Endothelial cell of umbilical vein (primary cell): ENCODE measurements around the gene BOLL. TPM values are rescaled to one million over a fixed set of nuclear protein-coding genes. Genes with fewer than 3 reads are reported as not detected.
"Not testable (repeated sequence)": the region's sequence is repeated elsewhere in the genome, so short reads cannot be mapped to it uniquely, and the experiment has no call there.

Source experiments
- BruUV-seq: library from RNA; stranded (reverse); fragments of 400-500 nt; replicated peaks from 2 replicates; lab custom pipeline; 2021; lab: Mats Ljungman, UMichigan
- CTCF ChIA-PET: fragments of 300-600, 350-600 bp; sonication (Branson Sonifier 250); formaldehyde crosslinking; loops from one replicate; lab custom pipeline; 2021; ENCODE audit warnings: antibody characterized with exemption, inconsistent platforms; lab: Charles Lee
- POLR2A ChIA-PET: fragments of 300-600, 350-600 bp; sonication (Branson Sonifier 250); formaldehyde crosslinking; loops from one replicate; lab custom pipeline; 2021; ENCODE audit warnings: antibody characterized with exemption, inconsistent platforms; lab: Charles Lee
- DNase-seq: peaks from one replicate; pipeline ENCODE4 v3.0.0-alpha.2; 2011; ENCODE audit warnings: low read depth, low spot score
- FAIRE-seq: peaks from 2 replicates; lab custom pipeline; 2011; peaks lifted over from hg19 to GRCh38; lab: Jason Lieb, UNC
- H2AFZ ChIP-seq: 2 replicates; pipeline ENCODE4 v1.6.0; 2012; ENCODE audit warnings: low read depth, low read length, control low read depth, inconsistent platforms
- H3K27ac ChIP-seq: 2 replicates; pipeline ENCODE4 v1.5.1; 2011; ENCODE audit warnings: low read depth, mild to moderate bottlenecking, control low read depth, low read length, moderate library complexity; ENCODE audit not compliant: insufficient read depth
- H3K27me3 ChIP-seq, 2 experiments: 2 replicates each; pipeline versions ENCODE4 v1.6.0 to v1.6.1; 2011; ENCODE audit warnings: low read length in 2 of 2, mixed read lengths in 1 of 2; ENCODE audit not compliant: control insufficient read depth in 2 of 2, insufficient read depth in 2 of 2
- H3K36me3 ChIP-seq, 2 experiments: 2 replicates in 1 of 2; 3 replicates in 1 of 2; pipeline ENCODE4 v1.5.1; 2011; ENCODE audit warnings: low read length in 2 of 2, mild to moderate bottlenecking in 1 of 2, moderate library complexity in 1 of 2; ENCODE audit not compliant: control insufficient read depth in 2 of 2, insufficient read depth in 2 of 2; ENCODE audit errors: extremely low read depth in 1 of 2
- H3K4me1 ChIP-seq: 3 replicates; pipeline ENCODE4 v1.5.1; 2011; ENCODE audit warnings: mild to moderate bottlenecking, low read length; ENCODE audit not compliant: control insufficient read depth, insufficient read depth; ENCODE audit errors: extremely low read depth
- H3K4me2 ChIP-seq: 2 replicates; pipeline ENCODE4 v1.6.1; 2011; ENCODE audit warnings: low read length, control low read depth, mixed read lengths; ENCODE audit not compliant: insufficient read depth
- H3K4me3 ChIP-seq, 3 experiments: fragments of 200-600 bp in 1 of 3; sonication (generic), shearing (Covaris generic) in 1 of 3; replicated peaks in 1 of 3; 2 replicates each; pipeline ENCODE4 v1.5.1; 2011 to 2016; ENCODE audit warnings: control low read depth in 3 of 3, low read length in 3 of 3, mild to moderate bottlenecking in 2 of 3, inconsistent platforms in 1 of 3, low read depth in 1 of 3, moderate library complexity in 1 of 3; ENCODE audit not compliant: insufficient read depth in 1 of 3
- H3K79me2 ChIP-seq: 2 replicates; pipeline ENCODE4 v1.6.0; 2012; ENCODE audit warnings: low read length, inconsistent platforms; ENCODE audit not compliant: control insufficient read depth, insufficient read depth
- H3K9ac ChIP-seq: replicated peaks from 2 replicates; pipeline ENCODE3; 2011; ENCODE audit warnings: low read length, control low read depth; ENCODE audit not compliant: insufficient read depth; ENCODE audit errors: extremely low read depth
- H3K9me1 ChIP-seq: replicated peaks from 3 replicates; pipeline ENCODE4 v1.6.0; 2011; ENCODE audit warnings: mild to moderate bottlenecking, low read length; ENCODE audit not compliant: control insufficient read depth, insufficient read depth; ENCODE audit errors: extremely low read depth
- H3K9me3 ChIP-seq: replicated peaks from 2 replicates; pipeline ENCODE4 v1.5.1; 2012; ENCODE audit warnings: low read length, inconsistent platforms; ENCODE audit not compliant: control insufficient read depth, insufficient read depth
- H4K20me1 ChIP-seq: replicated peaks from 2 replicates; pipeline ENCODE3; 2011; ENCODE audit warnings: mild to moderate bottlenecking, low read length; ENCODE audit not compliant: control insufficient read depth, insufficient read depth; ENCODE audit errors: extremely low read depth
- FOS ChIP-seq: IDR thresholded peaks from 2 replicates; pipeline ENCODE4 v1.6.1; 2011; ENCODE audit warnings: mild to moderate bottlenecking, low read length, moderate library complexity, borderline replicate concordance; ENCODE audit not compliant: insufficient read depth
- GATA2 ChIP-seq: IDR thresholded peaks from 2 replicates; pipeline ENCODE4 v1.7.0; 2011; ENCODE audit warnings: low read depth, mild to moderate bottlenecking, moderate library complexity, mixed read lengths, low read length; ENCODE audit not compliant: insufficient read length, insufficient read depth
- JUN ChIP-seq: IDR thresholded peaks from 2 replicates; pipeline ENCODE4 v1.6.1; 2011; ENCODE audit warnings: borderline replicate concordance, low read depth; ENCODE audit not compliant: insufficient read length, insufficient read depth
- MYC ChIP-seq: IDR thresholded peaks from one replicate; pipeline ENCODE4 v1.6.1; 2011; ENCODE audit warnings: mild to moderate bottlenecking, low read depth, low read length
- POLR2A ChIP-seq: IDR thresholded peaks from 2 replicates; pipeline ENCODE4 v1.6.1; 2012; ENCODE audit warnings: low read depth, mild to moderate bottlenecking, control low read depth, low read length
- dilution Hi-C: fragments of 300-500 bp; cut with MboI; formaldehyde crosslinking; loops from one replicate; pipeline ENCODE4 v1.15.0; 2019; ENCODE audit warnings: low sequenced_read_pairs; ENCODE audit not compliant: extremely low pct_ligation_motif_present
- intact Hi-C: fragments of 100-400 bp; cut with micrococcal nuclease; formaldehyde crosslinking; loops from one replicate; pipeline ENCODE4 v1.10.0; 2022
- polyA plus RNA-seq, 4 experiments: library from polyadenylated mRNA; depleted of rRNA in 3 of 4; stranded (reverse) in 3 of 4; unstranded in 1 of 4; fragments of >200 nt; gene quantifications; 2 replicates each; pipeline versions ENCODE4 v1.2.1 to v1.2.3, GENCODE V29; 2011 to 2012; ENCODE audit warnings: missing spikeins in 1 of 4
- total RNA-seq: library from RNA; stranded (reverse); gene quantifications from 2 replicates; pipeline ENCODE4 v1.2.3, GENCODE V29; 2021

Gene BOLL
- total and polyA plus RNA-seq, 2 donors (not counting 3 experiments of a cell fraction or from before 2014, with no cell fraction given), result not detected

- H3K36me3 ChIP-seq, result no peaks in the 10 kb centered on the region
- H3K27me3 ChIP-seq, result peaks cover 0 to 3% of the 10 kb centered on the region in 2 experiments
- H4K20me1 ChIP-seq, result no peaks in the 10 kb centered on the region
- no peak for FAIRE-seq
- no TSS peak for BruUV-seq
- no peaks in the 10 kb centered on the region for H3K9me3 ChIP-seq
- no peak overlapping the region for H3K27ac ChIP-seq
- no peaks in the 10 kb centered on the region for H3K4me1 ChIP-seq
- intact Hi-C loops, result no loop called here
- POLR2A ChIA-PET, result no interaction called here
- CTCF ChIA-PET, result no interaction called here
- dilution Hi-C loops, result no loop called here
- H3K9me1 ChIP-seq, result no peaks in the 10 kb centered on the region
- no peak overlapping the region for H2AFZ ChIP-seq
- no peak overlapping the region for H3K4me3 ChIP-seq
- DNase-seq, result no peak
- H3K79me2 ChIP-seq, result no peaks in the 10 kb centered on the region
- no peak for TF ChIP-seq POLR2A
- no peak for TF ChIP-seq GATA2
- H3K4me2 ChIP-seq, result no peak overlapping the region
- no peak overlapping the region for H3K9ac ChIP-seq
Observed at GRCh38 chr2:197759013-197759412, 26.1 kb downstream of the BOLL start.

- dilution Hi-C loops (no loop called here), intact Hi-C loops (no loop called here)
- no peak overlapping the region for H3K9ac ChIP-seq
- no peaks in the 10 kb centered on the region for H3K36me3 ChIP-seq
- TF ChIP-seq JUN, result no peak
- TF ChIP-seq MYC, result no peak
- TF ChIP-seq FOS, result no peak
- TF ChIP-seq GATA2, result no peak
- H4K20me1 ChIP-seq, result peaks cover 2% of the 10 kb centered on the region
- no peaks in the 10 kb centered on the region for H3K4me1 ChIP-seq
- DNase-seq (no peak), FAIRE-seq (no peak)
- no TSS peak for BruUV-seq
- no peak overlapping the region for H2AFZ ChIP-seq
- H3K79me2 ChIP-seq, result no peaks in the 10 kb centered on the region
- H3K4me2 ChIP-seq, result no peak overlapping the region
- ChIA-PET POLR2A (no interaction called here), CTCF (no interaction called here)
- H3K9me1 ChIP-seq, result no peaks in the 10 kb centered on the region
- H3K4me3 ChIP-seq, result no peak overlapping the region
- no peaks in the 10 kb centered on the region for H3K9me3 ChIP-seq
- no peak overlapping the region for H3K27ac ChIP-seq
- H3K27me3 ChIP-seq, result no peaks in the 10 kb centered on the region
Observed at GRCh38 chr2:197740200-197740599, 44.9 kb downstream of the BOLL start.

- H3K9me1 ChIP-seq, H3K27me3 ChIP-seq, H2AFZ ChIP-seq, dilution Hi-C loops, H3K4me3 ChIP-seq, H4K20me1 ChIP-seq, BruUV-seq, POLR2A ChIA-PET, H3K4me2 ChIP-seq, intact Hi-C loops, H3K36me3 ChIP-seq, H3K9ac ChIP-seq, H3K9me3 ChIP-seq, H3K4me1 ChIP-seq, CTCF ChIA-PET, FAIRE-seq, H3K79me2 ChIP-seq, H3K27ac ChIP-seq, DNase-seq: not testable (repeated sequence)
Observed at GRCh38 chr2:197728555-197729544, 56.3 kb downstream of the BOLL start.
